GM23338 (cell line): Measurements from ENCODE around the gene TMEM179. TPM values are rescaled to one million over a fixed set of nuclear protein-coding genes. Genes with fewer than 3 reads are reported as not detected.
A peak's percentile ranks its signal among the peaks of the same experiment; 100 is the strongest.

Source experiments
- ATAC-seq: fragments of 200-7000 bp; cut with Tn5 transposase; 3 replicates; pipeline ENCODE4 v1.9.1; 2020
- DNase-seq: peaks from one replicate; pipeline ENCODE4 v3.0.0-alpha.2; 2015; ENCODE audit warnings: low spot score
- H2AFZ ChIP-seq: fragments of 200-600 bp; sonication (generic); 2 replicates; pipeline ENCODE4 v1.8.0; 2016; ENCODE audit warnings: antibody characterized with exemption, mild to moderate bottlenecking, moderate library complexity
- H3F3A ChIP-seq: fragments of 200-600 bp; sonication (generic); replicated peaks from 2 replicates; pipeline ENCODE4 v1.8.0; 2017; ENCODE audit warnings: antibody characterized with exemption, mixed run types, low read depth
- H3K27ac ChIP-seq: fragments of 200-600 bp; sonication (generic); 2 replicates; pipeline ENCODE4 v1.6.1; 2016; ENCODE audit warnings: low read depth
- H3K27me3 ChIP-seq: fragments of 200-600 bp; sonication (generic); 2 replicates; pipeline ENCODE4 v1.8.0; 2016; ENCODE audit warnings: mild to moderate bottlenecking, mixed run types, moderate library complexity; ENCODE audit not compliant: insufficient read depth
- H3K36me3 ChIP-seq: fragments of 200-600 bp; sonication (generic); 2 replicates; pipeline ENCODE4 v1.8.0; 2016; ENCODE audit warnings: mild to moderate bottlenecking; ENCODE audit not compliant: insufficient read depth
- H3K4me1 ChIP-seq: fragments of 200-600 bp; sonication (generic); 2 replicates; pipeline ENCODE4 v1.8.0; 2016; ENCODE audit warnings: mild to moderate bottlenecking, moderate library complexity; ENCODE audit not compliant: insufficient read depth
- H3K4me2 ChIP-seq: fragments of 200-600 bp; sonication (generic); 2 replicates; pipeline ENCODE4 v1.7.1; 2017; ENCODE audit warnings: mixed run types
- H3K4me3 ChIP-seq: fragments of 200-600 bp; sonication (generic); 2 replicates; pipeline ENCODE4 v1.6.1; 2016; ENCODE audit warnings: mixed run types
- H3K79me2 ChIP-seq: fragments of 200-600 bp; sonication (generic); replicated peaks from 2 replicates; pipeline ENCODE4 v1.8.0; 2017; ENCODE audit warnings: mild to moderate bottlenecking; ENCODE audit not compliant: insufficient read depth
- H3K9me2 ChIP-seq: fragments of 200-600 bp; sonication (generic); 2 replicates; pipeline ENCODE4 v1.8.0; 2017; ENCODE audit not compliant: insufficient read depth
- H4K20me1 ChIP-seq: fragments of 200-600 bp; sonication (generic); replicated peaks from 2 replicates; pipeline ENCODE4 v1.8.0; 2017; ENCODE audit warnings: mild to moderate bottlenecking; ENCODE audit not compliant: insufficient read depth
- H3K27ac Mint-ChIP-seq: 2 replicates; pipeline ENCODE4 v1.8.0; 2020; ENCODE audit warnings: inconsistent platforms, mild to moderate bottlenecking, moderate library complexity, mixed read lengths
- H3K27me3 Mint-ChIP-seq: 3 replicates; pipeline ENCODE4 v1.8.0; 2022; ENCODE audit warnings: low read depth, mild to moderate bottlenecking, moderate library complexity, mixed read lengths, inconsistent platforms; ENCODE audit not compliant: insufficient read depth, poor library complexity
- H3K36me3 Mint-ChIP-seq: 3 replicates; pipeline ENCODE4 v1.8.0; 2021; ENCODE audit warnings: low read depth, mild to moderate bottlenecking, inconsistent platforms, moderate library complexity, mixed read lengths
- H3K4me1 Mint-ChIP-seq: 3 replicates; pipeline ENCODE4 v1.8.0; 2020; ENCODE audit warnings: mild to moderate bottlenecking, inconsistent platforms, mixed read lengths
- H3K4me3 Mint-ChIP-seq: 3 replicates; pipeline ENCODE4 v1.8.0; 2021; ENCODE audit warnings: moderate library complexity, mild to moderate bottlenecking, inconsistent platforms, mixed read lengths
- H3K9me3 Mint-ChIP-seq: 3 replicates; pipeline ENCODE4 v1.8.0; 2020; ENCODE audit warnings: moderate library complexity, mild to moderate bottlenecking, inconsistent platforms, mixed read lengths
- EZH2 ChIP-seq: fragments of 200-600 bp; sonication (generic); IDR thresholded peaks from one replicate; pipeline ENCODE4 v1.8.0; 2017; ENCODE audit warnings: antibody characterized with exemption, mild to moderate bottlenecking, low read depth; ENCODE audit not compliant: unreplicated experiment
- EZH2phosphoT487 ChIP-seq: fragments of 200-600 bp; sonication (generic); IDR thresholded peaks from one replicate; pipeline ENCODE4 v1.8.1; 2018; ENCODE audit warnings: antibody characterized with exemption; ENCODE audit not compliant: unreplicated experiment
- JUNB ChIP-seq: IDR thresholded peaks from one replicate; pipeline ENCODE4 v1.6.1; 2016; ENCODE audit warnings: antibody characterized with exemption; ENCODE audit not compliant: unreplicated experiment
- NANOG ChIP-seq: IDR thresholded peaks from 2 replicates; pipeline ENCODE4 v1.6.1; 2016; ENCODE audit warnings: antibody characterized with exemption, borderline replicate concordance
- POLR2AphosphoS5 ChIP-seq: IDR thresholded peaks from 2 replicates; pipeline ENCODE4 v1.6.1; 2016; ENCODE audit warnings: antibody characterized with exemption, low read depth
- REST ChIP-seq: IDR thresholded peaks from one replicate; pipeline ENCODE4 v1.6.1; 2018; ENCODE audit warnings: antibody characterized with exemption; ENCODE audit not compliant: unreplicated experiment
- STAT1 ChIP-seq: IDR thresholded peaks from one replicate; pipeline ENCODE4 v1.6.1; 2016; ENCODE audit warnings: antibody characterized with exemption; ENCODE audit not compliant: unreplicated experiment
- ZNF114 ChIP-seq: fragments of 250-450 bp; sonication (Bioruptor Pico); IDR thresholded peaks from 2 replicates; pipeline ENCODE4 v1.5.0; 2020; ENCODE audit warnings: mild to moderate bottlenecking, moderate library complexity
- ZNF331 ChIP-seq: fragments of 250-450 bp; sonication (Bioruptor Pico); IDR thresholded peaks from 2 replicates; pipeline ENCODE4 v1.5.0; 2020; ENCODE audit warnings: low read depth, mild to moderate bottlenecking, moderate library complexity
- ZNF462 ChIP-seq: fragments of 250-450 bp; sonication (Bioruptor Pico); IDR thresholded peaks from 2 replicates; pipeline ENCODE4 v1.5.0; 2020; ENCODE audit warnings: mild to moderate bottlenecking, moderate library complexity
- polyA plus RNA-seq: library from polyadenylated mRNA; unstranded; fragments of >200 nt; fragmentation: Nextera tagmentation; extraction: Ambion mirVana; gene quantifications from 2 replicates; pipeline ENCODE4 v1.2.1, GENCODE V29; 2016
- total RNA-seq: library from RNA; depleted of rRNA; stranded (reverse); fragments of >200 nt; shearing (Covaris generic); gene quantifications from 2 replicates; pipeline ENCODE4 v1.2.3, GENCODE V29; 2014

TMEM179 gene
- total and polyA plus RNA-seq, 2 experiments from 2014 or later: 1.0 to 4.8 TPM

DNA sequence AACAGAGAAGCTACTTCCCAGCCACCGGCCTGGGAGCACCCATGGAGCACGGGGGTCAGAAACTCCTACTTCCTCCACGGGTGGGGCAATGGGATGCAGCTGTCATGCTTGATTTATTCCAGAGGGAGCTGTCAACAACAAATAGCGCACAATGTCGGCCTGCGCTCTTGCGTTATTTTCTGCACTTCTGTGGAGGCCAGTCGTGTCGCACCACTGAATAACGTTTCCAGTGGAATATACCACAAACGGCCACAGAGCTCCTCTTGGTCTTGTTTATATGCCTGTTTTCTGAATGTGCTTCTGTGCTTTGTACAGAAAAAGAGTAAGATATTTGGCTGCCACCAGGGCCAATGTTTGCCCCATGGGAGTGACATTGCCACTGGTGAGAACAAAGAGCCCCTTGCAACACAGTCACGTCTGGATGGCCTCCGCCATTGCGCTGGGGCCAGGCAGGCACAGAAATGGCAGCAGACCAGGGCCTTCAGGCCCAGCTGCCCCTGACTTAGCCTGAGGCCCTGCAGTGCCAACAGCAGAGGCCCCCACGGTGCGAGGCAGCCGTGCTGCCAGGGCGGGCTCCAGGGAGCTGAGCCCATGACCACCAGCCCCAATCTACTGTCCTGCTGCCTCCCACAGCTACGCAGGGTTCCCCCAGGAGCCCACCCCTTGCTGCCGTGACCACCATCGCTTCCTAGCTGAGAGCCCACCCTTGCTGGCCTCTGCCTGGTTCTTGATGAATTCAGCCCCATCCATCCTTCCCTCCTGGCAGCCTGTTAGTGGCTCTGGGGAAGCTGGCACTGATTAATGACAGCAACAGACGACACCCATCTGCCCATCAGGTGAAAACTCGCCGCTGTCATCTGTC lies 28.9 kb upstream of the TMEM179 start (continued):
- no peak for TF ChIP-seq JUNB
- no peak for TF ChIP-seq ZNF114

GRCh38 chr14:104632781-104633180 lies 28.2 kb upstream of the TMEM179 start:
- H3K9me2 ChIP-seq: no peaks in the 10 kb centered on the region
- no peaks in the 10 kb centered on the region for H3K27me3 ChIP-seq
- TF ChIP-seq STAT1: no peak
- TF ChIP-seq ZNF331 (CRISPR knock-in tag): no peak
- no peak for TF ChIP-seq POLR2AphosphoS5
- TF ChIP-seq JUNB: no peak
- TF ChIP-seq EZH2: no peak
- no peak for TF ChIP-seq EZH2phosphoT487
- H3K4me1 Mint-ChIP-seq: no peaks in the 10 kb centered on the region; the same call in 2 of the 3 replicates
- no peak overlapping the region for H3K27ac ChIP-seq
- ATAC-seq (no peak), DNase-seq (no peak)
- H3F3A ChIP-seq: no peaks in the 10 kb centered on the region
- H3K36me3 Mint-ChIP-seq: peaks cover 3% of the 10 kb centered on the region; the same call in 1 of the 3 replicates
- no peak overlapping the region for H2AFZ ChIP-seq
- no peaks in the 10 kb centered on the region for H3K79me2 ChIP-seq
- no peak overlapping the region for H3K4me3 Mint-ChIP-seq
- H3K27me3 Mint-ChIP-seq: peaks cover 2% of the 10 kb centered on the region
- no peak overlapping the region for H3K27ac Mint-ChIP-seq
- H3K4me3 ChIP-seq: no peak overlapping the region
- no peak overlapping the region for H3K4me2 ChIP-seq
- no peaks in the 10 kb centered on the region for H3K4me1 ChIP-seq
- no peaks in the 10 kb centered on the region for H4K20me1 ChIP-seq
- no peaks in the 10 kb centered on the region for H3K36me3 ChIP-seq
- peaks cover 13% of the 10 kb centered on the region for H3K9me3 Mint-ChIP-seq

DNA sequence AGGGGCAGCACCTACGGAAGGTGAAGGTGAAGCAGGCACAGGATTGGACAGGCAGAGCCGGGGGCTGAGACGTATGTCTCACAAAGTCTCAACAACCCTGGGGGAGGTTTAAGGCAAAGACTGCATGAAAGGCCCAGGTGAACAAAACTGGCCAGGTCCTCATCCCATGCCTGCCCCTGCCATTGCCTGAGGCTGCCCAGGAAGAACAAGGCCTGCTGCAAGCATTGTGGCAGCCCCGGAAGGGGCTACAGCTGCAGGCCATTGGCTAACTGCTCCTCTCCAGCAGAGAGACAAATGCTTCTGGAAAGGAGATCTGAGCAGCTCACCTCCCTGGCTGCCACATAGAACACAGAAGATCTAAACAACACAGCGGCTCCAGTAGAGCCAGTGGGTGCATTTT lies 20.4 kb upstream of the TMEM179 start:
- Histone ChIP-seq H3K79me2 (no peaks in the 10 kb centered on the region), H3K36me3 (no peaks in the 10 kb centered on the region), H3K27ac (no peak overlapping the region), H3K4me2 (no peak overlapping the region), H4K20me1 (no peaks in the 10 kb centered on the region), H3K9me2 (no peaks in the 10 kb centered on the region), H2AFZ (no peak overlapping the region), H3K4me3 (no peak overlapping the region), H3K27me3 (no peaks in the 10 kb centered on the region), H3F3A (no peaks in the 10 kb centered on the region), H3K4me1 (no peaks in the 10 kb centered on the region)
- Mint-ChIP-seq H3K36me3 (peaks cover 3% of the 10 kb centered on the region; the same call in 1 of the 3 replicates), H3K27ac (no peak overlapping the region), H3K4me3 (no peak overlapping the region), H3K27me3 (peaks cover 4% of the 10 kb centered on the region), H3K4me1 (no peaks in the 10 kb centered on the region; the same call in 2 of the 3 replicates), H3K9me3 (peaks cover 21% of the 10 kb centered on the region)
- DNase-seq: no peak
- ATAC-seq: peak; percentile 55; the same call in 2 of the 3 replicates
- no peak for TF ChIP-seq ZNF114
- no peak for TF ChIP-seq POLR2AphosphoS5
- TF ChIP-seq JUNB: no peak
- no peak for TF ChIP-seq NANOG
- TF ChIP-seq REST: no peak
- TF ChIP-seq ZNF462 (CRISPR knock-in tag): no peak
